Endodermal cell (in vitro differentiated cells): ENCODE measurements around the gene RERGL. TPM values are rescaled to one million over a fixed set of nuclear protein-coding genes. Genes with fewer than 3 reads are reported as not detected.

Source experiments
- DNase-seq: peaks from one replicate; pipeline ENCODE4 v3.0.0-alpha.2; 2017
- H3K27ac ChIP-seq: 2 replicates; pipeline ENCODE4 v1.5.1; 2013; ENCODE audit warnings: mild to moderate bottlenecking, low read depth, low read length, moderate library complexity
- H3K27me3 ChIP-seq: 2 replicates; pipeline ENCODE4 v1.6.1; 2013; ENCODE audit warnings: mild to moderate bottlenecking, low read length, moderate library complexity; ENCODE audit not compliant: insufficient read depth, control insufficient read depth, poor library complexity, severe bottlenecking
- H3K36me3 ChIP-seq: 2 replicates; pipeline ENCODE4 v1.7.0; 2013; ENCODE audit warnings: mild to moderate bottlenecking, low read length, moderate library complexity; ENCODE audit not compliant: control insufficient read depth, insufficient read depth
- H3K4me1 ChIP-seq: one replicate; pipeline ENCODE4 v1.7.0; 2013; ENCODE audit warnings: low read length; ENCODE audit not compliant: control insufficient read depth, insufficient read depth
- H3K4me3 ChIP-seq: 2 replicates; pipeline ENCODE4 v1.5.1; 2013; ENCODE audit warnings: mild to moderate bottlenecking, low read length, moderate library complexity
- H3K9ac ChIP-seq: 2 replicates; pipeline ENCODE4 v1.6.1; 2013; ENCODE audit warnings: mild to moderate bottlenecking, low read length, moderate library complexity; ENCODE audit not compliant: poor library complexity, severe bottlenecking; ENCODE audit errors: extremely low read depth
- H3K9me3 ChIP-seq: 2 replicates; pipeline ENCODE4 v1.6.1; 2013; ENCODE audit warnings: mild to moderate bottlenecking, low read length, moderate library complexity; ENCODE audit not compliant: control insufficient read depth
- H3K27ac Mint-ChIP-seq: 2 replicates; pipeline ENCODE4 v1.8.0; 2020; ENCODE audit warnings: mixed read lengths
- H3K27me3 Mint-ChIP-seq: 2 replicates; pipeline ENCODE4 v1.8.0; 2021; ENCODE audit warnings: mild to moderate bottlenecking, mixed read lengths; ENCODE audit not compliant: insufficient read depth
- H3K36me3 Mint-ChIP-seq: 2 replicates; pipeline ENCODE4 v1.8.0; 2020; ENCODE audit warnings: low read depth, mixed read lengths
- H3K4me1 Mint-ChIP-seq: 2 replicates; pipeline ENCODE4 v1.8.0; 2020; ENCODE audit warnings: mixed read lengths
- H3K4me3 Mint-ChIP-seq: 2 replicates; pipeline ENCODE4 v1.8.0; 2020; ENCODE audit warnings: mild to moderate bottlenecking, moderate library complexity, mixed read lengths
- H3K9me3 Mint-ChIP-seq: 2 replicates; pipeline ENCODE4 v1.8.0; 2020; ENCODE audit warnings: mild to moderate bottlenecking, mixed read lengths
- WGBS, 2 experiments: methylation state at CpG; one replicate each; pipeline versions ENCODE4 v1.1.5 to v1.1.7; 2013; ENCODE audit warnings: missing lambda C conversion rate in 2 of 2, mixed read lengths in 1 of 2; ENCODE audit not compliant: insufficient coverage in 1 of 2, insufficient read length in 1 of 2; 5-methylcytosine and 5-hydroxymethylcytosine counted together
- total RNA-seq, 2 donors: library from RNA; stranded (reverse); fragmentation: NEBNext Ultra II Directional in 1 of 2; extraction: Animal tissue kit (Norgen Biotek cat#: 25700) in 1 of 2; gene quantifications; 2 replicates in 1 of 2; 3 replicates in 1 of 2; pipeline ENCODE4 v1.2.1, GENCODE V29; 2021
- TF ChIP-seq, protein P1 (sequence below): fragments of 200-600 bp; sonication (generic); conservative IDR thresholded peaks from 2 replicates; pipeline ENCODE4 v1.5.0; 2021; ENCODE audit warnings: antibody characterized with exemption, mild to moderate bottlenecking

RERGL gene
- total RNA-seq, 2 donors from 2014 or later = not detected

DNA sequence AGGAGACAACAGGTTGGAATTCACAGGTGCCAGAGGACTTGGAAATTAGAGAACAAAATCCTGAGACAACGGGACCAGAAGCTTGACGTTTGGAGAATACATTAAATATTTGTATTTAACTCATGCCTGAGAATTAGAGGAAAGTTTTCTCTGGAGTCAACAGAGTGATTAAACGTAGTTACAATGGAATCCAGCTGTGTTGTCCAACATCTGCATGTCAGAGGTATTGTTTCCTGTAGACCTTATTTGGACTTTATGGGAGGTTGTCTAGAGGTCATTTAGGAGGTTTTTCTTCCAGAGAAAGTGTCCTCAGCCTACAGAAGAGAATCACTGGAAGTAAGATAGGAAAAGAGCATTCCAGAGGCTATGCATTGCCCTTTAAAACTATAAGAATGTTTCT lies 45.1 kb upstream of the RERGL start:
- Mint-ChIP-seq H3K4me1 (peaks cover 4% of the 10 kb centered on the region), H3K36me3 (no peaks in the 10 kb centered on the region), H3K4me3 (no peak overlapping the region), H3K27ac (no peak overlapping the region), H3K9me3 (no peaks in the 10 kb centered on the region), H3K27me3 (no peaks in the 10 kb centered on the region)
- no peak overlapping the region for H3K27ac ChIP-seq
- no peaks in the 10 kb centered on the region for H3K9me3 ChIP-seq
- H3K4me3 ChIP-seq = no peak overlapping the region
- H3K27me3 ChIP-seq = no peaks in the 10 kb centered on the region
- no peaks in the 10 kb centered on the region for H3K36me3 ChIP-seq
- H3K4me1 ChIP-seq = no peaks in the 10 kb centered on the region
- H3K9ac ChIP-seq = no peak overlapping the region
- TF ChIP-seq, protein P1, sequence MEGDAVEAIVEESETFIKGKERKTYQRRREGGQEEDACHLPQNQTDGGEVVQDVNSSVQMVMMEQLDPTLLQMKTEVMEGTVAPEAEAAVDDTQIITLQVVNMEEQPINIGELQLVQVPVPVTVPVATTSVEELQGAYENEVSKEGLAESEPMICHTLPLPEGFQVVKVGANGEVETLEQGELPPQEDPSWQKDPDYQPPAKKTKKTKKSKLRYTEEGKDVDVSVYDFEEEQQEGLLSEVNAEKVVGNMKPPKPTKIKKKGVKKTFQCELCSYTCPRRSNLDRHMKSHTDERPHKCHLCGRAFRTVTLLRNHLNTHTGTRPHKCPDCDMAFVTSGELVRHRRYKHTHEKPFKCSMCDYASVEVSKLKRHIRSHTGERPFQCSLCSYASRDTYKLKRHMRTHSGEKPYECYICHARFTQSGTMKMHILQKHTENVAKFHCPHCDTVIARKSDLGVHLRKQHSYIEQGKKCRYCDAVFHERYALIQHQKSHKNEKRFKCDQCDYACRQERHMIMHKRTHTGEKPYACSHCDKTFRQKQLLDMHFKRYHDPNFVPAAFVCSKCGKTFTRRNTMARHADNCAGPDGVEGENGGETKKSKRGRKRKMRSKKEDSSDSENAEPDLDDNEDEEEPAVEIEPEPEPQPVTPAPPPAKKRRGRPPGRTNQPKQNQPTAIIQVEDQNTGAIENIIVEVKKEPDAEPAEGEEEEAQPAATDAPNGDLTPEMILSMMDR = no peak
- 87 to 93% methylated on average over 3 of the region's 3 CpGs for WGBS, 2 experiments
- no peak for DNase-seq

DNA sequence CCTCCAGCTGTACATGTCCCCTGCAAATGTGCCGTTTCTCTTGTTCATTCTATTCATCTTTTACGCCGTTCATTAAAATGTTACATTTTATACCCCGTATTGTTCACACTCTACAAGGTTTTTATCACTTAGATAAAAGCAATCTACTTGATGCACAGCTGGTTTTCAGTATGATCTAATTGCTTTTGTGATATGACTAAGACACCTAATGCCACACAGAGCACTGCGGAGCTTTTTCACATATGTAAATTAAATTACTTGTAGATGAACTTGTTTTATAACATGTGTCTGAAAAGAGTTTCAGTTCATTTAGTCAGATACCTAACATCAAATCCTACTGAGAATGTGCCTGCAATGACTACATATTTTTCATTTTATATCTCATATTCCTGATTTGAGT lies 40.9 kb upstream of the RERGL start:
- no peaks in the 10 kb centered on the region for H3K36me3 ChIP-seq
- Mint-ChIP-seq H3K27ac (no peak overlapping the region), H3K4me3 (no peak overlapping the region), H3K36me3 (no peaks in the 10 kb centered on the region), H3K4me1 (peaks cover 4% of the 10 kb centered on the region), H3K9me3 (peaks cover 26% of the 10 kb centered on the region), H3K27me3 (no peaks in the 10 kb centered on the region)
- TF ChIP-seq, protein P1 = no peak
- DNase-seq = no peak
- 91% methylated on average over 4 of the region's 5 CpGs; no CpG with 5 or more reads in 1 of the 2 experiments for WGBS, 2 experiments
- H3K9me3 ChIP-seq = peaks cover 12% of the 10 kb centered on the region
- no peaks in the 10 kb centered on the region for H3K27me3 ChIP-seq
- H3K27ac ChIP-seq = no peak overlapping the region
- no peak overlapping the region for H3K4me3 ChIP-seq
- no peak overlapping the region for H3K9ac ChIP-seq
- H3K4me1 ChIP-seq = no peaks in the 10 kb centered on the region

DNA sequence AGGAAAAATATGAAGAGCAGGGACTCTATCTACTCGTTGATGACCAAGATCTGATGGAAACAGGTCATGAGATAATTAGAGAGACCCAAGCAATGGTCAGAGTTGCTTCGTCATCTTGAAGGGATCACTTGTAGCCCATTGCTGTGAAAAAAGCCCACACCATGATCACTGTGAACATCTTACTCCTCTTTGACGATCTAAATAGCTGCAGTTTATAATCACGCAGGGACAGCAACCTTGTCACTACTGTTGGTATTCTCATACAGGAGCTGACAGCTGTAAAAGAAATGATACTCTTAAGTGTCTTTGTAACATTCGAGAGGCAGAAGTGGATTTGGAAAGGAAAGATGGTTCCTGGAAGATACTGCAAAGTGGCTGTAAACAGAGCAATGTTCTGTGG lies 33.7 kb upstream of the RERGL start:
- no peaks in the 10 kb centered on the region for H3K4me1 ChIP-seq
- no peaks in the 10 kb centered on the region for H3K27me3 Mint-ChIP-seq
- H3K4me3 Mint-ChIP-seq = no peak overlapping the region
- no peak for DNase-seq
- WGBS, 2 experiments = 92 to 95% methylated on average over 4 to 5 of the region's 5 CpGs
- no peaks in the 10 kb centered on the region for H3K4me1 Mint-ChIP-seq
- H3K9me3 Mint-ChIP-seq = peaks cover 24% of the 10 kb centered on the region
- H3K36me3 Mint-ChIP-seq = no peaks in the 10 kb centered on the region
- H3K9ac ChIP-seq = no peak overlapping the region
- H3K4me3 ChIP-seq = no peak overlapping the region
- H3K27ac Mint-ChIP-seq = no peak overlapping the region
- TF ChIP-seq, protein P1 = no peak
- H3K27ac ChIP-seq = no peak overlapping the region
- H3K36me3 ChIP-seq = no peaks in the 10 kb centered on the region
- peaks cover 12% of the 10 kb centered on the region for H3K9me3 ChIP-seq
- no peaks in the 10 kb centered on the region for H3K27me3 ChIP-seq
